Measurements from ENCODE around the gene CIB4. TPM values are rescaled to one million over a fixed set of nuclear protein-coding genes. Genes with fewer than 3 reads are reported as not detected.
"Not testable (repeated sequence)": the region's sequence is repeated elsewhere in the genome, so short reads cannot be mapped to it uniquely, and the experiment has no call there.

CIB4 gene
- polyA plus RNA-seq, 1 donor: 0.48 TPM

GRCh38 chr2:26668041-26668440 is 26.9 kb upstream of the CIB4 start:
- no peak for DNase-seq

DNA sequence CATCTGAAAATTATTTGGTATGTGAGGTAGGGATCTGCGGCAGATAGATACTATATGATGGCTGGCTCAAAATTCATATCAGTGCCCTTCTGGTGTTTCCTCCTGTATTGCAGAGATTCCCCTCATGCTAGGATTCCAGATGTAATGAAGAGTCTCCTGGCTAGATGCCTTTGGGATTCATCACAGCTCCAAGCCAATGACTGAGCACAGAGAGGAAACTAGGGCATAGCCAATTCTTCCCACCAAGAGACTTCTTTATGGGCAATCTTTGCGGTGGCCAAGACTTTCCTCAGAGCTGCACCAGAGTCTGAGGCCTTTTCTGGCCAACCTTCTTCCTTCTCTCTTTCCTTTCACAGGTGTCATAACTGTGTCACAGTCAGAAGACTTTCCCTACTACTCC is 25.5 kb upstream of the CIB4 start:
- DNase-seq: no peak

DNA sequence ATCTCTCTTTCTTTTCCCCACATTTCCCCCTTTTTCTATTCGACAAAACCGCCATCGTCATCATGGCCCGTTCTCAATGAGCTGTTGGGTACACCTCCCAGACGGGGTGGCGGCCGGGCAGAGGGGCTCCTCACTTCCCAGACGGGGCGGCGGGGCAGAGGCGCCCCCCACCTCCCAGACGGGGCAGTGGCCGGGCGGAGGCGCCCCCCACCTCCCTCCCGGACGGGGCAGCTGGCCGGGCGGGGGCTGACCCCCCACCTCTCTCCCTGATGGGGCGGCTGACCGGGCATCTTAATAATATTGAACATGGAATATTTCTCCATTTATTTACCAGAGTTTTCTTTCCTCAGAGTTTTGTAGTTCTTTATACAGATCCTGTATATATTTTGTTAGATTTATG is 24.1 kb upstream of the CIB4 start:
- not testable (repeated sequence) for DNase-seq

- DNase-seq: no peak
Measured at GRCh38 chr2:26660363-26660962, 19.3 kb upstream of the CIB4 start.

DNA sequence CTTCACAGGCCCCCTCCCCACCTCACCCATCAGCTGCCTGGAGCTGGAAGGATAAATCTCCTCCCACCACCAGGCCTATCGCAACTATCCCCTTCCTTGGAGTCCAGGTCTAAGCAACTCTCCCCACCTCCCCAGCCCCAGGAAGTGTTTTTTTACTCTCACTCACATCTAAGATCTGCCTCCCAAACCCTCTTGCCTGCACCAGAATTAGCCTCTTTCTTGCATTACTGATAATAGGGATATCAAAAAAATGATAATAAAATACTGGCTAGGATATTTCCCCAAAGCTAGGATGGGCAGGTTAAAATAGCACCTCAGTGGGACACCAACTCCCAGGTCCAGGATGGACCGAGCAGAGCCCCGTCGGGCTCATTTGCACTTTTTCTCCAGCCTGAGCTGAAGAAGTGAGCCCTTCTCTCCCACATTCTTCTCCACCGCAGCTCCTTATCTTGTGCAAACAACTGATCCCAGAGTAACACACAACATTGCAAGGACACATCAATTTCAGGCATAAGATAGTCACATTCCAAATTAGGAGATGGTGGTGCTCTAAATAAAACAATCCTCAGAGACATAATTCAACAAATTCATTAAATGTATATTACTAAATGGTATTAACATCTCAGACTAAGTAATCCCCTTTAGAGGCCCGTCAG is 17.7 kb upstream of the CIB4 start:
- no peak for DNase-seq

DNA sequence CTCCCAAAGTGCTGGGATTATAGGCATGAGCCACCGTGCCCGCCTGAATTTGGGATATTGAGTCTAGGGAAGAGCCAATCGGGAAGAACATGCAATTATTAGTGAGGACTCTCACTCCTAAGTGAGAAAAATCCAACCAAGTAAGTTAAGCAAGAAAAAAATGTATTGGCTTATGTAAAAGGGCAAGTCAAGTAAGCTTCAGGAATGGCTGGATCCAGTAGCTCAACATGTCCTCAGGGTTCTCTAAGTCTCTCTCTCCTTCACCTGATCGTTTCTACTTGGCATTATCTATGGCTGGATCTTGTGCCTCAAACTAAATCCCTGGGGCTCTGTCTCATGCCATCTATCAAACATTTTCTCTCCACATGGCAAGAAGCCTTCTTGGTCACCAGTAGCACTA is 16.1 kb upstream of the CIB4 start:
- no peak for DNase-seq

DNA sequence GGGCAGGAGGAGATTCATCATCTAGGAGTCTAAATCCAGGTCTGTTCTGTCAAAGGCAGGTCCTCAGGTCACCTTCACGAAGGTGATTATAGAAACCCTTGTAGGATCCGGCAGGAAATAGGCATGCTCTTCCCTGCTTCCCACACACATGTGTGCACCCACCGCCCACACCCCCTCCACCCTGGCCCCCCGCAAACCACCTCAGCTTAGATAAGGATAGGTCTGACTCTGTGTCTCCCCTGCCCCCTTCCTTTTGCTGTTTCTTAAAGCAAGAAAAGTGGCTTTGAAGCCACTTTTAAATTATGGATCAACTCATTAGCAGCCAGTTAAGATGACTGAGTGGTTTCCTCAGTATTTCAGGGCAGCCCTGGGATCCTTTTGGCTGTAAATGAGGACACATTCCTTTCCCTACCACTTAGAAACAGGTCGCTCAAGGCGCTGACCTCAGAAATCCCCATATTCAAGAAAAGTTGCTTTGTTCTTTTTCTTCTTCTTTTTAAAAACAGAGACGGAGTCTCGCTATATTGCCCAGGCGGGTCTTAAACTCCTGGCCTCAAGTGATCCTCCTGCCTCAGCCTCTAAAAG is 14.5 kb upstream of the CIB4 start:
- DNase-seq: no peak

DNA sequence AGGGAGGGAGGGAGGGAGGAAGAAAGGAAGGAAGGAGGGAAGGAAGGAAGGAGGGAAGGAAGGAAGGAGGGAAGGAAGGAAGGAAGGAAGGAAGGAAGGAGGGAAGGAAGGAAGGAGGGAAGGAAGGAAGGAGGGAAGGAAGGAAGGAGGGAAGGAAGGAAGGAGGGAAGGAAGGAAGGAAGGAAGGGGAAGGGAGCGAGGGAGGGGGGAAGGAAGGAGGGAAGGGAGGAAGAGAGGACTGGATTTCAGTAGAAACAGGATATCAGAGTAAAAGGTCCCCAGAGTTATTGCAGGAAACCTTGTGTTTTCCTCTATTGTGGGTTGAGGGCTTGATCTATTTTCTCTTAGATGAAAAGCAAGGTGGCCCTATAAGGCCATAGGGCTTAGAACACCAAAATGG is 14.0 kb upstream of the CIB4 start:
- not testable (repeated sequence) for DNase-seq

GRCh38 chr2:26654061-26654340 is 12.8 kb upstream of the CIB4 start:
- DNase-seq: no peak

- DNase-seq: no peak
Measured at GRCh38 chr2:26653207-26654060, 12.3 kb upstream of the CIB4 start.

GRCh38 chr2:26652361-26653041 is 11.3 kb upstream of the CIB4 start:
- DNase-seq: peak; percentile 49

GRCh38 chr2:26651799-26652198 is 10.6 kb upstream of the CIB4 start:
- DNase-seq: no peak

DNA sequence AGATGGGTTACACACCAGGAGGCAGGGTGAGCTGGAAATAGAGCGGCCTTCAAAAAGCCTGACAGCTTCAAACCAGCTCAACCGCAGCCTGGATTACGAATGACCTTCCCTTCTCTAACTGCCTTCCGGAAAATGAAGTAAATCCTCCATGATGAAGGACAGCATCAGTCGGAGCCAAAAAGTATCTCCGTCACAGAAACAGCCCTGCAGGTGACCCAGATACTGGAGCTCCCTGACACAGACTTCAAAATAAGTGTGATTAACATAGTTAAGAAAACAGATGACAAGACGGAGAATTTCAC is 10.3 kb upstream of the CIB4 start:
- no peak for DNase-seq

GRCh38 chr2:26650713-26651469 is 9.7 kb upstream of the CIB4 start:
- DNase-seq: no peak

- no peak for DNase-seq
Measured at GRCh38 chr2:26649992-26650712, 9.0 kb upstream of the CIB4 start.

- DNase-seq: no peak
Measured at GRCh38 chr2:26649322-26649721, 8.2 kb upstream of the CIB4 start.

DNA sequence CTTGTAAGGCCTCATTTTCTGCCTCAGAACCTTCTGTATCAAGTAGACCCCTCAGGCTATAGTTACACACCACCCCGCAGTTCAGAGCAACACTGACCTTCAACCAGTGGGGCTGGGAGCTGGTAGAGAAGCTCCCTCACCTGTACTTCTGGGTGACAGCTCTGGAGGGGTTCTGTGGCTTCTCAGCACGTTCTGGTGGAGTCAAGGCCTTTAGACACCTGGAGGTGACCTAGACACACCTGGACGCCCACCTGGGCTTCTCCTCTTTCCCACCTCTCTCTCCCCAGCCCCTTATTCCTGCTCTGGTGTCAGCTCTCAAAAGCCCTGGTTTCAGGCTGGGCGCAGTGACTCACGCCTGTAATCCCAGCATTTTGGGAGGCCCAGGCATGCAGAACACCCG is 7.3 kb upstream of the CIB4 start:
- DNase-seq: no peak

- DNase-seq: no peak
Measured at GRCh38 chr2:26647981-26648380, 6.8 kb upstream of the CIB4 start.

DNA sequence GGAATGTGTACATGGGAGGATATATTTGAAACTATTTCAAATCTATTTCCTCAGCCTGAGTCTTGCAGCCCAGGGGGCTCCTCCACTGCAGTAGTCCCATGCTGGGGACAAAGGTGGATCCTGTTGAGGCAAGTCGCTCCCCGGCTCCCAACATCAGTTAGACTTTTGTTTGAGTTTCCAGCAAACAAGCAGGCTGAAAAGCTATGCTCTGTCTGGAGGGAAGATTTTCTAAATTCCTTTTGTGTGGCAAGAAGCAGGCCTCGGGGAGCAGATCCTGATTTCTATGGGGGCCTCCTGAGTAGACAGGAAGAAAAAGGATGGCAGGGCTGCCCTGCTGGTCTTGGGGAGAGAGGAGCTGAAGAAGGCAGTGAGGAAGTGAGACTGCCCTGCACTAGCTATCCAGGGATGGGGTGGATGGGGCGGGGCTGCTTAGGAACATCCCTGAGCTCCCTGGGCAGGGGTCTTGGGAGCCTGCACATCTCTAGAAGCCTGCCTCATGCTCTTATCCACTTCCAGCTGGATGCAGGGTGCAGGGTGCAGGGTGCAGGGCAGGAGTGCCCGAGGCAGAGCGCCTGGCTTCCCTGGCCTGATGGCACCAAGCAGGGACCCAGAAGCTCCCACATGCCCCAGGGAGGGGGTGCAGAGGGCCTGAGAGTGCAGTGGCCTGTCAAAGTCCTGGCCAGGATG is 6.0 kb upstream of the CIB4 start:
- no peak for DNase-seq

DNA sequence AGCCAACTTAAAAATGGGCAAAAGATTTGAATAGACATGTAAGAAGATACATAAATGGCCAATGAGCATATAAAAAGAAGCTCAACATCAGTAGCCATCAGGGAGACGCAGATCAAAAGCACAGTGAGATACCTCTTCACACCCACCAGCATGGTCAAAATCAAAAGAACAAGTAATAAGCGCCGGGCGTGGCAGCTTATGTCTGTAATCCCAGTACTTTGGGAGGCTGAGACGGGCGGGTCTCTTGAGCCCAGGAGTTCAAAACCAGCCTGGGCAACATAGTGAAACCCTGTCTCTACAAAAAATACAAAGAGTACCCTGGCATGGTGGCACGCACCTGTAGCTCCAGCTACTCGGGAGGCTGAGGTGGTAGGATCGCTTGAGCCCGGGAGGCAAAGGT is 4.6 kb upstream of the CIB4 start:
- no peak for DNase-seq
